AML-193 (cell line): ENCODE results near the gene SCGB1C2.
"Not testable (repeated sequence)": the region's sequence is repeated elsewhere in the genome, so short reads cannot be mapped to it uniquely, and the experiment has no call there.

Experiments
- DNase-seq, 2 experiments: peaks; one replicate each; lab custom pipeline; 2025; lab: John Stamatoyannopoulos, UW

SCGB1C2 gene

DNA sequence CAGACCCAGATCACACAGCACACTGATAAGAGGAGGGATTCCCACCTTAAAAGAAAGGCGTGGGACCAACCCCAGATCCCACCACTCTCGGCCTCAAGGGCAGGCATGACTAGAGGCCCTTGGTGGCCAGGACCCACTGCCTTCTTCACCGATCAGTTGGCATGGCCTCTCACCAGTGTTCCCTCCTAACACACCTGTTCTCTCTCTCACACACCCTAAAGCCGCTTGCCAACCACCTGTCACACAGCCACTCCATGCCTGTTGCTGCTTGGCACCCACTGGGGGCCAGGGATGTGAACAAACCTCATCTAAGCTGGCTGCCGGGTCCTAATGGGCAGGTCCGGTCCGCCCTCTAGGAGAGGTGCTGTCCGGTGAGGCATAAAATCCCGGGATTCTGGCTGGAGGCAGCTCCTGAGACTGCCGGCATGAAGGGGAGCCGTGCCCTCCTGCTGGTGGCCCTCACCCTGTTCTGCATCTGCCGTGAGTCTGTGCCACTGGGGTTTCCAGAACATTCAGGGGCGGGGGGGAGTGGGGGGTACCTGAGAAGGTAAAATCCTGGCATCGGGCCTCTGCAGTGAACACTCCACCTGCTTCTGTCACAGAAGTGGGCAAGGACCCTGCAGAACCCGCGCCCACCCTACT, at the start of gene SCGB1C2:
TSS of gene SCGB1C2 (plus strand) at position 404 of the 642 bp plus-strand sequence. CDS start at position 426, 22 bp downstream.
- not testable (repeated sequence) for DNase-seq

DNA sequence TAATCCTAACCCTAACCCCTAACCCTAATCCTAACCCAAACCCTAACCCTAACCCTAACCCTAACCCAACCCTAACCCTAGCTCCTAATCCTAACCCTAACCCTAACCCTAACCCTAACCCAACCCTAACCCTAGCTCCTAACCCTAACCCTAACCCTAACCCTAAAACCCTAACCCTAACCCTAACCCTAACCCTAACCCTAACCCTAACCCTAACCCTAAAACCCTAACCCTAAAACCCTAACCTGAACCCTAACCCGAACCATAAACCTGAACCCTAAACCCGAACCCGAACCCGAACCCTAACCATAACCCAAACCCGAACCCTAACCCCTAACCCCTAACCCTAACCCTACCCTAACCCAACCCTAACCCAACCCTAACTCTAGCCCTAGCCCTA, 24.3 kb upstream of the SCGB1C2 start:
- DNase-seq = not testable (repeated sequence)

DNA sequence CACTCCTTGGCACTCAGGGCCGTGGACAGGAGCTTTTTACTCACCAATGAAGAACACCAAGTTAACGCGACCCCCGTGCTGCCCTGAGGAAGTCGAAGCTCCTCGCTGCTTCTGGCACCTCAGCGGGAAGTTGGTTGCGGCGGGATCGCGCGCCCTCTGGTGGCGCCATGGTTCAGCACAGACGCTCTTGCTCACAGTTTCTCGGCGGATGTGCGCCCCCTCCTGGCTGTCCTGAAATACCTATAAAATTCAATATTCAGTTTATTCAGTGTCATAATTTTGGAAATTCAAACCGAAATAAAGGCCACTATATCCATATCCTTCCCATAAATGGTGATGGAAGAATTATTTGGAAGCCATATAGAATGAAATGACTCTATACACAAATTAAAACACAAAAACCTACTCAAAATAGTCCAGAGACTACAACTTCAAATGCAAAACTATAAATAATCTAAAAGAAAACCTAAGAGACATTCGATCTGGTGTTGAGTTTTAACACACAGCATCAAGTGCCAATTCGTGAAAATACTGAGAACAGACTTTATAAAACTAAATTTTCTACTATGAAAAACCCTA, 18.9 kb upstream of the SCGB1C2 start:
- not testable (repeated sequence) for DNase-seq

DNA sequence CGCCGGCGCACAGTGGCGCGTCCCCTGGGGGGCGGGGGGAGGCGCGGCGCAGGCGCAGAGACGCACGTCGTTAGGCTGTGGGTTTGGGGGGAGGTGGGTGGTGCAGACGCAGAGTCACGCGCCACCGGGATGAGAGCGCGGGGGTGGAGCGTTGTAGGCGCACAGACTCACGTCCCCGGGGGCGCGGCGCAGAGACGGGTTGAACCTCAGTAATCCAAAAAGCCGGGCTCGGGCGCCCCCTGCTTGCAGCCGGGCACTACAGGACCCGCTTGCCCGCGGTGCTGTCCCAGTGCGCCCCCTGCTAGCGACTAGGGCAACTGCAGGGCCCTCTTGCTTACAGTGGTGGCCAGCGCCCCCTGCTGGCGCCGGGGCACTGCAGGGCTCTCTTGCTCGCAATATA, 3.4 kb upstream of the SCGB1C2 start:
- not testable (repeated sequence) for DNase-seq

DNA sequence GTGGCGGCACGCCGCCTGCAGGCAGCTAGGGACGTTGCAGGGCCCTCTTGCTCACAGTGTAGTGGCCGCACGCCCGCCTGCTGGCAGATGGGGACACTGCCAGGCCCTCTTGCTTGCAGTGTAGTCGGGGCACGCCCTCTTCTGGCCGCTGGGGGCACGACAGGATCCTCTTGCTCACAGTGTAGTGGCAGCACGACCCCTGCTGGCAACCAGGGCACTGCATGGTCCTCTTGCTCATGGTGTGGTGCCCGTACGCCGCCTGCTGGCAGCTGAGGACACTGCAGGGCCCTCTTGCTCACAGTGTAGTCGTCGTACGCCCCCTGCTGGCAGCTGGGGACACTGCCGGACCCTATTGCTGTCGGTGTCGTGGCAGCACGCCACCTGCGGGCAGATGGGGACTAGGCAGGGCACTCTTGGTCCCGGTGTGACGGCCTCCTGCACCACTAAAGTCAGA, 3.0 kb upstream of the SCGB1C2 start:
- DNase-seq = not testable (repeated sequence)

DNA sequence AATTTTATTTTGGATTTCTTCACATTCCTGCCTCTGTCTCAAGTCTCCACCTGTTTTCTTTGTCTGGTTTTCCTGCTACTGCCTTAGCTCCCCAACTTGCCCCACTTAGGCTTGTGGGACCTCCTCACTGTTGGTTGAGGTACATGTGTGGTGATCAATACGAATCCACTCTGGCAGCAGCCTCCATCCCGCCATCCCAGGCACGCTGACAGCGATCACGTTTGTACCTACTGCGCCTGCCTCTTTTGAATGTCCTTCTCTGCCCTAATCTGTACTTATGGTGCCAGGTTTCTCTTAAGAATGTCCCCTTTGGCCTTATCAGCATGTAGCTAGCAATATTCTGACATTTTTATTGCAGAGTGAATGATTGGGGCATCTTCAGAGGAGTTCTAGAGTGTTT, 2.3 kb upstream of the SCGB1C2 start:
- DNase-seq = not testable (repeated sequence)

DNA sequence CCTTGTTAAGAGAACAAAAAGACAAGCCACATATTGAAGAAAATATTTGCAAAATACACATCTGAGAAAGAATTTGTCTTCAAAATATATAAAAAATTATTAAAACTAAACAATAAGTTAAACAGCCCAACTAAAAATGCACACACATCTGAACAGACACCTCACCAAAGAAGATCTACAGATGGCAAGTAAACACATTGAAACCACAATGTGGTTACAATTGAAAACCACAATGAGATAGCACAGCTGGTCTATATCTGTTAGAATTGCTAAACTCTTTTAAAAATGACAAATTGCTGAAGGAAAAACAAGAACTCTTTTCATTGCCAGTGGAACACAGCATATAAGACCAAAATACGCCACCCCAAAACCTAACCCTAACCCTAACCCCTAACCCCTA, 1.5 kb upstream of the SCGB1C2 start:
- not testable (repeated sequence) for DNase-seq

GRCh38 chr17:136531-136930, 838 bp upstream of the SCGB1C2 start:
- DNase-seq = not testable (repeated sequence)

DNA sequence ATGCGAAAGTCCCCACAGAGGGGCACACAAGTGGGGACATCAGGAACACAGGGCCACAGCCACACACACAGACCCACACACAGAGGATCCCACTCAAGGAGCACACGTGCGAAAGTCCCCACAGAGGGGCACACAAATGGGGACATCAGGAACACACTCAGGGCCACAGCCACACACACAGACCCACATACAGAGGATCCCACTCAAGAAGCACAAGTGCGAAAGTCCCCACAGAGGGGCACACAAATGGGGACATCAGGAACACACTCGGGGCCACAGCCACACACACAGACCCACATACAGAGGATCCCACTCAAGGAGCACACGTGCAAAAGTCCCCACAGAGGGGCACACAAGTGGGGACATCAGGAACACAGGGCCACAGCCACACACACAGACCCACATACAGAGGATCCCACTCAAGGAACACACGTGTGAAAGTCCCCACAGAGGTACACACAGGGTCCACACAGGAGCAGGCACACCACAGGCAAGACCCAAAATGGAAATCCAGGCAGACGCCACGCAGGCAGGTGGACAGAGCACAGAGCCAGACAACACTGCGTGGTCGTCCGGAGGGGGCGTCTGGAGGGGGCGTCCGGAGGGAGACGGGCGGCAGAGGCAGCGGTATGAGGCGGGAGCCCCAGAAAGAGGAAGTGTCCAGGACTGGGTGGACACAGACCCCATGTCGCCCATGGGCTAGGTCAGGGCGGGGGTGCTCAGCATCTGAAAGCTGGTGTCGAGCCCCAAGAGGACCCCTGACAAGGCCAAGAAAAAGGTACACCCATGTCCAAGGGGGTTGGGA, 2.2 kb downstream of the SCGB1C2 start:
- not testable (repeated sequence) for DNase-seq

DNA sequence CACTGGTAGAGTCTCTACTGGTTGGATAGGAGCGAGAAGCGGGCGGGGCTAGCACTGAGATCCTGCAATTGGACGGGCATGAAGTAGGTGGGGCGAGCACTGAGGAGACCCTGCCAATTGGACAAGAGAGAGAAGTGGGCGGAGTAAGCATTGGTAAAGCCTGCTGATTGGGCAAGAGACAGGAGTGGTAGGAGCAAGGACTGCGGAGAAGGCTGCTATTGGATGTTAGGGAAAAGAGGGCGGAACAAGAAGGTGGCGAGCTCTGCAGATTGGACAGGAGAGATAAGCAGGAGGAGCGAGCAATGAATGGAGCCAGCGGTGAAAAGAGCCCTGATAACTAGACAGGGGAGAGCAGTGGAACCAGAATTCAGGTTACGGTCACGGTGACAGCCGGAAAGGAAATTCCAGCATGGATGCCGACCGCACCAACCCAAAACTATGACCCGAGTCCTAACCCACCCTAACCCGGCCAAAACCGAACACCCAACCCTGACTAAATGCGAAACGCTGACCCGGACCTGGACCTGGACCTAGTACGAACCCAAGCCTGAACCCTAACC, 4.8 kb downstream of the SCGB1C2 start:
- DNase-seq = peak in 1 of 2 experiments; percentile 0

- no peak for DNase-seq
Measured at GRCh38 chr17:142876-143784, 5.8 kb downstream of the SCGB1C2 start.

GRCh38 chr17:143785-144281, 6.5 kb downstream of the SCGB1C2 start:
- DNase-seq = peak; percentile 16 to 33

GRCh38 chr17:144936-145670, 7.7 kb downstream of the SCGB1C2 start:
- no peak for DNase-seq

DNA sequence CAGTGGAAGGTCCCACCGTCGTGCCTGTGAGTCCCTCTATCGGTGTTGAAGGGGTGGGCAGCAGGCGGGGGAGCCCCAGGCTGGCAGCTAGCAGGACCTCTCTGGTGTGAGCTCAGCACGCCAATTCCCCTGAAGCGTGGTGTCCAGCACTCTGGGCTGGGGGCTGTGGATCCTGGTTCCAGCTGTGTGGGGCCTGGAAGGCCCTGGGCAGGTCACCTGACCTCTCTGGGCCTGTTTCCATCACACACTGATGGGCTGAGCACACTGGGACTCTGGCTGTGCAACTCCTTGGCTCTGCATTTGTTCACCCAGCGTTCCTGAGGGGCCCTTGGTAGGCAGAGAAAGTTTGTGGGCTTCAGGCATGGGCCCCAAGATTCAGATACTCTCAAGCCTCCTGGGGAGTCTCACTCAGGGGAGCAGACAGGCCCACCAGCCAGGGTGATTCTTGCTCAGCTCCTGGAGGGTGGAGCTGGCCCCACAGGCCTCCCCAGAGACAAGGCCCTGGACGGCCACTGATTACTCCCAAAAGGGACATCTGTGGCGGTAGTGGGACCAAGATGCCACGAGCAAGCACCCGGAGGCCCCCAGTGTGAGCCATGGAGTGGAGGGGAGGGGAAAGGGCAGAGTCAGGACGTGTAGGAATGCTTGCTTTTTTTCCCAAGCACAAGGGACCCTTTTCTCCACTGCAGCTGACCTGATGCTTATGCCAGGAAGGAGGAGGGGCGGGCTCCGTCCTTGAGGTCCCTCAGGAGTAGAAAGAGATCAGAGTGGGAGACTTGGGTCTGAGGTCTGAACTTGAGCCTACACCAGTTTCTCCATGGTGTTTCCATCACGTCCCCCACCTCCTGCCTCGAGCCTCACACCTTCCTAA, 8.5 kb downstream of the SCGB1C2 start:
- DNase-seq = no peak

DNA sequence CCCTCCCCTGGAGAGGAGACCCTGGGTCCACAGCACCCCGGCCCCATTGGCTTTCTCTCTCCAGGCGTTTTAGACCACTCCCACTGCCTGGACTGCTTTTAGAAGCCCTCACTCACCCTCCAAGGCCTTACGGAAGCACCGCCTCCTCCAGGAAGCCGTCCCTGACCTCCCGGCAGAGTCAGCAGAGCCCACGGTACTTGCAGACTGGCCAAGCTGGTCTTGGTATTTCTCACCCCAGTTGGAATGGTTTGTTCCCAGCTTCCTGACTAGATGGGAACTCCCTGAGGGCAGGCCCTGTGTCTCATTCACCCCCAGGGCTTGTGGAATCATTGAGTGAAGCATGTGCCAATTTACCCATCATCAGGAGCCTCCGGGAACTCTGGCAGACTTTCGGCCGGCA, 9.2 kb downstream of the SCGB1C2 start:
- DNase-seq = no peak

DNA sequence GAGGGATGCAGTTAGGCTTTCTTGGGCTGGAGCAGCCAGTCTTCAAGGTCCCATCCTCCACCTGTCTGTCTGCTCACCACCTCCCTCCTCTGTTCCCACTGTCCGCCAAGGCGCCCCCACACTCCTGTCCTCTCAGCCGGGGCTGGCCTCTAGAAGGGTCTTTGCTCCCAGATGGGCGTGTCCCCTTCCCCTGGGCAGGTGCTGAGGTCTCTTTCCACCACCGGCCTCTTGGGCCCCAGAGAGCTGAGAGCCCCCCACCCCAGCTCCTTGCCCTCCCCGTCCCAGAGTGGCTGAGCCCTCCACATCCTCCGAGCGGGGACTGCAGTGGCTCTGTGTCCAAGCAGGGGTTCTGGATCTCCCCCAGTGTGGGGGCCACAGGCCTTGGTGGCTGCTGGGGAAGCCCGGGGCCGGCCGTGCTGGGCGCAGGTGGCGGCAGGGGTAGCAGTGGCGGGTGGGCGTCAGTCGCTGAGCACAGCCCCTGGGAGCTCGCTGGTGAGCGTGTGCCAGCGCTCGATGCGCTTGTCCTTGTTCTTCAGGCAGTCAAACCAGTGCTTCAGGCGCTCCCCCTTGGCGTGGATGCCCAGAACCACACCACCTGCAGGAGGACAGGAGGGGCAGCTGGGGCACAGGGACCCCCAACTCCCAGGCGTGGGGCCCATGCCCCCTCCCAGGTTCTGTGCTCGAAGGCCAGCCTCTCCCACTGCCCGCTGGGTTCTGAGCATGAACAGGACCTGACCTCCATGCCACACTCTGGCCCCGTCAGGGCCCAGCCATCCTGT, 9.8 kb downstream of the SCGB1C2 start:
- no peak for DNase-seq

DNA sequence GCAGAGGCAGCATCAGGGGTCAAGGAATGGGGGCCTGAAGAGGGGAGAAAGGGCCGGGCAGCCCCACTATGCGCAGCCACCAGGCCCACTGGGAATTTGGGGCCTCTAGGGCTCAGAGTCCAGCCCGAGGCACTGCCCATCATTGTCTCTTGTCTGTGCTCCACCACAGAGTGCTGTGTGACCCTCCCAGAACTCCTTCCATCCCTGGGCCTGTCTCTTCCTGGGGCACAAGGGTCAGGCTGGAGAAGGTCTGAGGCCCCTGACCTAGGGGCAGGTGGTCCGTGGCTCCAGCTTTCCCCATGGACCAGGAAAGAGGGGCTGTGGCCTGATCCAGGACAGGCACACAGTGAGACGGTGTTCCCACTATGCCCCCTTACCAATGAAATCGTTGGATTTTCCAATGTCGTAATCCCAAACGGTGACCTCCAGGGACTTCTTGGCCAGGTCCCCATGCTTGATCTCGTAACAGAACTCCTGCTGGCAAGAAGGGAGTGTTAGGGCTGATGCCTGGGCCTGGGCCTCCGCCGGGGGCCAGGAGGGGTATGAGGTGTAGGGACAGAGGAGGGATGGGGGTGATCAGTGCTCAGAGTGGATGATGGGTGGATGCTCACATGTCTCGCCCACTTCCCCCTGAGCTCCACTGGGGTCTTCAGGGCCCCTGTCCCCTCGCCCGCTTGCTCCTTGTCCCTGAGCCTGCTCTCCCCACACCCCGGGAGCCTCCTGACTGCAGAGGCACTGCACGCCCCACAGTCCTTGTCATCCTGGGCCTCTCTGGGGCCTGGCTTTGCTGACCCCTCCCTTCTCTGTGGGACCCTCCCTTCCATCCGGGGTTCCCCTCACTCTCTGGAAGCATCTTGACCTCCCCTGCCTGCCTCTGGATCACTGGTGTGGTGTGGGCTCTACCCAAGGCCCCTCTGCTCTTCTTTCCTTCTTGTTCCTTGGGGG, 10.7 kb downstream of the SCGB1C2 start:
- no peak for DNase-seq

- DNase-seq = no peak
Measured at GRCh38 chr17:148757-149156, 11.4 kb downstream of the SCGB1C2 start.
